ENCODE results near the gene JMJD6.
"Not testable (repeated sequence)": the region's sequence is repeated elsewhere in the genome, so short reads cannot be mapped to it uniquely, and the experiment has no call there.

The JMJD6 gene

DNA sequence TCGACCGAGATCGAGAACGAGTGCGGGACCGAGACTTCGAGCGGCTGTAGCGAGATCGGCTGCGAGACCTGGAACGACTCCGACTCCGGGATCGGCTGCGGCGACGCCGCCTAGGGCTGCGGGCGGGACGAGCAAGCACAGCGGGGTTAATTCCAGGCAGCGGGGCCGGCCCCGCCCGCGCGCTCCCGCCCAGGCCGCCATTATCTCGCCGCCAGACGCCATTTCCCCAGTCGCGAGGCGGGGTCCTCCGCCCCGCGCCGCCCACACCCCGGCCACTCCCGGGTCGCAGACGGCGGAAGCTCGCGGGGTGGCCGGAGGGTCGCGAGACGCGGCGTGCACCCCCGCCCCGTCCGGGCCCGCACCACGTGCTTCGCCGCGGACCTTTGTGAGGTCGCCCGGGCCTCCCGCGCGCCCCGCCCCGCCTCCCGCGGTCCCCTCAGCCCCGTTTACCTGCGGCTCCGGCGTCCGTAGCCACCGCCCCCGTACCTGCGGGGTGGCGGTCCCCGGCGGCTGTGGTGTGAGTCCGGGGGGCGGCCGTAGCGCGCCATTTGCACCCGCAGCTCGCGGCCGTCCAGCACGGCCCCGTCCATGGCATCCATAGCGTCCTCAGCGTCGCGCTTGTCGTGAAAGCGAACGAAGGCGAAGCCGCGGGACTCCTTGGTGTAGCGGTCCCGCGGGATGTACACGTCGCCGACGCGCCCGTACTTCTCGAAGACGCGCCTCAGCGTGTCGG lies 10.1 kb upstream of the JMJD6 start:
- DNase-seq (ENCODE audit: low spot score): peak; percentile 59

DNA sequence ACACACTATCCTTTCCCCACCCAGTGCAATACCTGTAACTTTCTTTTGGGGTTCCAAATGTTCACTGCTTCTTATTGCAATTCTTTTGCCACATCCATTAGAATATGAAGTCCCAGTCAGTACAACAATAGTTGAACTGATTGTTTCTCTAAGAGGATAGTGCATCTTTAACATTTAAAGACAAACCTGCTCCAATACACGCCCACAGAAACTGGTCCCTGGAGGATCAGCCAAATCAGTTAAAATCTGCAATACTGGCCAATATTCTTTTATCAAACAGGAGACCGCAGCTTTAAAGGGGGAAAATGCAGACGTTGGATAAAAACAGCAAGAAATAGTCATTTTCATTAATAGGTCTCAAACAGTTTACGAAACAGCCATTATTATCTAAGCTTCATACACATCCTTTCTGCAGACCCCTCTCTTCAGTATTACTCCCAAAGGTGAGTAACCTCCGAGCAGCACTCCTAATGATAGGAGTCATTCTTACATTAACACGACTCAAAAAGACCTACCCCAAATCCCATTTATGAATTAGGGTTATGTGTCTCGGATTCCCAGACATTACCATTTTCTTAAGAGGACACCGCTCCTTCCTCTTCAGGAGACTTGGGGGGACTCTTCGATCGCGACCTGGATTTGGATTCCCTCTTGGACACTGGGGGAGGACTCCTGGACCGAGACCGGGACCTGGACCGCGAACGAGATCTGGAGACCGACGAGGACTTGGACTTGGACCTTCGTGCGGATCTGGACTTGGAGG lies 9.4 kb upstream of the JMJD6 start:
- no peak for DNase-seq (ENCODE audit: low spot score)

DNA sequence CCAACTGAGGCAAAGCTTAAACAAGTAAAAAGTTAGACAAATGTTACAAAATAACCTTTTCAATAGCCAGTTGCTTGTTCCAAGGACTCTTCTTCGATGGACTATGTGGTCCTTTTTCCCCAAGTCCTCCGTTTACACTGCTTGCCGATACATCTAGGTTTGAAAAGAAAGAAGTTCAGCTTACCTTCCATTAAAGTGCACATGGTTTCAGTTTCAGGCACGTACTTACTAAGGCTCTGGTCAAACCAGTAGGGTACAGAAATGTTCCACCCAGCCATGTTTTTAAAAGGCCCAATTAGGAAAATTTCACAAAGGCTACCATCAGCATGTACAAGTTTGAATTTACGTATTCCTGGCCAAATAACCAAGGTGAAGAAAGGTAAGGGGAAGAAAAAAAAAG lies 8.6 kb upstream of the JMJD6 start:
- no peak for DNase-seq (ENCODE audit: low spot score)

DNA sequence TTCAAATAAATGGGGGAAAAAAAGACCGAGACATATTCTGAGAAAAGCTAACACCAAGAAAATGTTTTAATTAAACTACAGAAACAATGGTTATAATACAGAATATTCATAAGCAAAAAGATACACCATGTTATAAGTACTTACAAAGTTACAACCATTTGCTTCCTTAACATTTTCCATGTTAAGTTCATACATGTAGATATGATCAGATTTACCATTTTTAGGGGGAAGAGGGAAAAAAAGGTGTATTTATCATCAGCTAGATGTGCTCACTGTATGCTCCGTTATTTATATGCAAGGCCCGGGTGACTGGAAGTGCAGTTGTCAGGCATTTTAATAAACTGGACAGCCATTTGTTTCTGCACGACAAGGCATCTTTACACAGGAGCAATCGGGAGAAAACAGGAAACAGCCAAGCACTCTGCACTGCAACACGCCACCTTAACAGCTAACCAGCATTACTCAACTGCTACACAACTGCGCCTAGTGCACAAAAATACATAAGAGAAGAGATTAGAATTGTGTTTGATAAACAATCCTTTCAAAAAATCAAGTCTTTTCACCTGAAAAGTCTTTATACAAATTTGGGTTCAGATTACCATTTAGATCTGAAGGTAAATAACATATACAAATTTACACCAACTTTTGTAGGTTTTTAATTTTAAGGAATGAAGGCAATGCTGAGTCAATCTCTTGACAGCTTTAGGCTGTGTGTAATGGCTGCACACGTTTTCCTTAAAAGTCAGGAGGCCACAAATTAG lies 7.9 kb upstream of the JMJD6 start:
- no peak for DNase-seq (ENCODE audit: low spot score)

GRCh38 chr17:76733618-76733957 lies 7.2 kb upstream of the JMJD6 start:
- no peak for DNase-seq (ENCODE audit: low spot score)

- DNase-seq (ENCODE audit: low spot score): no peak
These were observed 6.6 kb upstream of the JMJD6 start for GRCh38 chr17:76732734-76733617.

DNA sequence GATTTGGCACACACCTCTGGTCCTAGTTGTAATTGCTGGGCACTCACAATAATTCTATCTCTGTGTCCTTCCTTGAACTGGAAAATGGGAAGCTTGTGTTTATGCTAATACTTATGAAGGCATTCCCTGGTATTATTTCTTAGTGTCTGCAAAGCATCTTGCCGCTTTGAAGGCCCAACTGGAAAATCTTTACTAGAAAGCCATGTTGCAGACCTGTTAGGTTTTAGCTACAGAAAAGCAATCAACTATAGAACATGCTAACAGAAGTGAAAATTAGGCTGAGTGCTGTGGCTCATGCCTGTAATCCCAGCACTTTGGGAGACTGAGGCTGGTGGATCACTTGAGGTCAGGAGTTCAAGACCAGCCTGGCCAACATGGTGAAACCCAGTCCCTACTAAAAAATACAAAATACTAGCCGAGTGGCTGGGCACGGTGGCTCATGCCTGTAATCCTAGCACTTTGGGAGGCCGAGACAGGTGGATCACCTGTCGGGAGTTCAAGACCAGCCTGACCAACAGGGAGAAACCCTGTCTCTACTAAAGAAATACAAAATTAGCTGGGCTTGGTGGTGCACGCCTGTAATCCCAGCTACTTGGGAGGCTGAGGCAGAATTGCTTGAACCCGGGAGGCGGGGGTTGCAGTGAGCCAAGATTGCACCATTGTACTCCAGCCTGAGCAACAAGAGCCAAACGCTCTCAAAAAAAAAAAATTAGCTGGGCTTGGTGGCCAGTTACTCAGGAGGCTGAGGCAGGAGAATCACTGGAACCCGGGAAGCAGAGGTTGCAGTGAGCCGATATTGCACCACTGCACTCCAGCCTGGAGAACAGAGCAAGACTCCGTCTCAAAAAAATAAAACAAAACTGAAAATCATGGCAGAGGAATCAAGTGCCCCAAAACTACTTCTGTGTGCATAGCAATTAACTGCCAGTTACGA lies 5.7 kb upstream of the JMJD6 start:
- not testable (repeated sequence) for DNase-seq (ENCODE audit: low spot score)

DNA sequence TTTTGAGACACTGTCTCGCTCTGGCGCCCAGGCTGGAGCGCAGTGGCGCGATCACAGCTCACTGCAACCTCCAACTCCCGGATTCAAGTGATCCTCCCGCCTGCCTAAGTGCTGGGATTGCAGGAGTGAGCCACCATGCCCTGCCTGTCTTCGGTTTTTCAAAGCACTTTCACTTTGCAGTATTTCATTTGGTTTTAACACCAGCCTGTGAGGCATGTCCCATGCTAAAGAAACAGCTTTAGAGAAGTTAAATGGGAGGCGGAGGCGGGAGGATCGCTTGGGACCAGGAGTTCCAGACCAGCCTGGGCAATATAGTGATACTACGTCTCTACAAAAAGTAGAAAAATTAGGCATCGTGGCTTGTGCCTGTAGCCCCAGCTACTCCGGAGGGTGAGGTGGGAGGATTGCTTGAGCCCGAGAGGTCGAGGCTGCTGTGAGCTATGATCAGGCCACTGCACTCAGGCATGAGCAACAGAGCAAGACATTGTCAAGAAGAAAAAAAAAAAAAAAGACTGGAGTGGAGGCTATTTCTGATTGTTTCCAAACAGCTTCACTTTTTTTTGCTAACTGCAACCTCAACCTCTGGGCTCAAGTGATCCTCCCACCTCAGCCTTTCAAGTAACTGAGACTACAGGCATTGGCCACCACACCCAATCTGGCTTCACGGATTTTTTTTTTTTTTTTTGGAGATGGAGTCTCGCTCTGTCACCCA lies 1.5 kb upstream of the JMJD6 start:
- DNase-seq (ENCODE audit: low spot score): no peak

DNA sequence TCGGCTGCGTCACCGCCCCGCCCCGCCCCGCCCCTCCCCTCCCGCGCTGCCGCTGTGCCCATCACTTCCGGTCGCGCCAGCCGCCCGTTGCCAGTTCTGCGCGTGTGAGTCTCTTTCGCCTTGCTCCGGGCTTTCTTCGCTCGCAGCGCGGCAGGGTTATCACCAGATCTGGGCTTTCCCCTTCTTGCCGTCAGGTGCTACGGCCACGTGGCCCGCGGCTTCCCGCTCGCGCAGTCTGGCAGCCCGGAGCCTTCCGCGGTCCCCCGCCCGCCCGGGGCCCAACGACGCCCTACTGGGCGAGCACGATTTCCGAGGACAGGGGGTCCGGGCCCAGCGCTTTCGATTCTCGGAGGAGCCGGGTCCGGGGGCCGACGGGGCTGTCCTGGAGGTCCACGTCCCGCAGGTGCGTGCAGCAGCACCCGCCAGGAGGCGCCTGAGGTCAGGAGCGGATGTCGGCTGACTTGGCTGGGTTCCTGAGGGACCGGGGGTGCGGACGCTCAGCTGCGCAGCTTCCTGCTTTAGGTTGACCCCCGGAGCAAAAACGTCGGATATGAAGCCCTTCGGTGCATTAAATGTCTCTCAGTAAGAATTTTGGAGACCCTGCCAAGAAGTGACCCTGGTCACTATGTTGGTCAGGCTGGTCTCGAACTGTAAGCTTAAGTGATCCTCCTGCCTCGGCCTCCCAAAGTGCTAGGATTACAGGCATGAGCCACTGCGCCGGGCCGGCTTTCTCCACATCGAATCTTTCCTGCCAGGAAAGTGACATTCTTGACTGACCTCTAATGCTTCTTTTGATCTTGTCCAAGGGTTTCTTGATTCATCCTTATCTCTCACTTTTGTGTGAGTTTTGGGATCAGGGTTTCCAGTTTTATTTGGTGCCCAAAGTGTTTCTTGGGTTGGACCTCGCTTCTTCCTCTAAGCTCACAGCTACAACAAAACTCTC lies 641 bp upstream of the JMJD6 start, which contains the start of gene METTL23:
Gene METTL23 (plus strand): TSS at position 64 of the 943 bp plus-strand sequence. CDS start 2,872 bp downstream, outside the sequence.
- peak; percentile 79 for DNase-seq (ENCODE audit: low spot score)

GRCh38 chr17:76725580-76726230 lies 701 bp downstream of the JMJD6 start:
- DNase-seq (ENCODE audit: low spot score): peak; percentile 63

GRCh38 chr17:76723812-76724211 lies 2.6 kb downstream of the JMJD6 start:
- no peak for DNase-seq (ENCODE audit: low spot score)

GRCh38 chr17:76722977-76723376 lies 3.4 kb downstream of the JMJD6 start:
- DNase-seq (ENCODE audit: low spot score): not testable (repeated sequence)

DNA sequence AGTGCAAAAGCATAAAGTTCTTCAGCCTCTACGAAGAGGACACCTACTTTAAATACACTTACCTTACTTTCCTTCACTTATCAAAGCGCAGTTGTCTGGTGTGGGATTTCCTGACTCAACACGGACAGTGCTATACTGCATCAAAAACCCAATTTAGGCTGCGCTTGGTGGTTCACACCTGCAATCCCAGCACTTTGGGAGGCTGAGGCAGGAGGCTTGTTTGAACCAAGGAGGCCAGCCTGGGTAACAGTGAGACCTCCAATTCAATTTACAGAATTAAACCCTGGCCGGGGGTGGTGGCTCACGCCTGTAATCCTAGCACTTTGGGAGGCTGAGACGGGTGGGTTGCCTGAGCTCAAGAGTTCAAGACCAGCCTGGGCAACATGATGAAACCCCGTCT lies 4.1 kb downstream of the JMJD6 start:
- no peak for DNase-seq (ENCODE audit: low spot score)

DNA sequence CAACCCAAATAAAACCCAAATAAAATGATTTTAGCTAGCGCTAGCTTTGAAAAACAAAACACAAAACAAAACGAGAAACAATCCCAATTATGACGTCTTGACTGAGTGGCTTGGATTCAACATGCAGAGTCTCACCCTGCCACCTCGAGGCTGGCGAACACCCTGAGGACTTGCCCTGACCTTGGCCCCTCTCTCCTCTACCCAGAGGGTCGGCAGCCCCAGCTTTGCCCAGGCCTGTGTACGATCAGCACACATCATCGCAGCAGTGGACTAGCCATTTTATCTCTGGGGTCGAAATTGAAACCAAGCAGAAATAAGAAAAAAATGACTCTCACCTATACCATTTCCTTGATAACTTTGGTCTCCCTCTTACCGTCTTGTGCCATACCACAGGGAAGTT lies 4.9 kb downstream of the JMJD6 start:
- DNase-seq (ENCODE audit: low spot score): no peak

DNA sequence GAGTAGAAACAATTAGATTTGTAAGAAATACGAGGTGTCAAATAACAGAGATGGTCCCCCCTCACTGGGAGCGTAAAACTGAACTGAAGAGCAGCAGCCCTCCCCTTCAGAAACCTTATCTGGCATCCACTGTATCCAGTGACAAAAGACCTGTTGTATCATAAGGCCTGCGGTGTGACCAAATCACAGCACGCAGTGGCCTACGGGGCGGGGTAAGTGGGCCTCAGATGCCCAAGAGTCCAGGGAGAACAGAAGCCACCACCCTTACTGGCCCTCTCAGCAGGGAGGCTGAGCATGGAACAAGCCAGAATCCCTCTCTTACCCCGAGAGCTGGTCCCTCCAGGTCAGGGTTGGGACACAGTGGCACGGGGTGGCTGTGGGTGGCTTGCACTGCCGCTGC lies 5.5 kb downstream of the JMJD6 start:
- DNase-seq (ENCODE audit: low spot score): no peak

DNA sequence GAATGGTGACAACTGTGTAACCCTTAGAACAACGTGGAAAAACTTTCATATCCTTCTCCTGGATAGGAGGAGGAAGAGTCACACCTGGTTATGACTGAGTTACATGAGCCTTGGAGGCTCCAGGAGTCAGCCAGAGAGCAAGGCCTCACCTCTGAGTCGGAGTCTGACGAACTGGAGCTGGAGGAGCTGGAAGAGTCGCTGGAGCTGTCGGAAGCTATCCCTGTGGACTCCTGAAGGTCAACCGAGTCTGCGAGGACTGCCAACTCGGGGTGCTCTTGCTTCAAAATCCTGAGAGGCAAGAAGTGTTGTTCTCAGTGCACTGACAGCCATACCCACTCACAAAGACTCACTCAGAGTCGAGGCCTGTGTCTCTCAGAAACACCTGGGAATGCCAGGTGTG lies 6.2 kb downstream of the JMJD6 start:
- no peak for DNase-seq (ENCODE audit: low spot score)

GRCh38 chr17:76718516-76718915 lies 7.9 kb downstream of the JMJD6 start:
- DNase-seq (ENCODE audit: low spot score): no peak

DNA sequence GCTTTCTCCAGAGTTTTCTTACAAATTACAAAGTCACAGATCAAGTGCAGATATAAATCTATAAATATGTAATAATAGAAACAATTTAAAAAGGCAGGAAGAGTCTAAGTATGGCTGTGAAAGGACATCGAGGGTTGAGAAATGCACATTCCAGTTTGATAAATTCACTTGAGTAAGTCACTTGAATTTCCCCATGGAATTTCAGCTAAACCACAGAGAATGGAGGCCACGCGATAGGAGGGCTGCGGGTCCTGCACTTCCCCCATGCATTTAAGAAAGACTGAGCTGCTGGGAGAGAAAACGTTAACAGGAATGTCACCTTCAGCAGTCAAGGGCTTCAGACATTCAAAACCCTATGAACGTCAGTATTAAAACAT lies 9.6 kb downstream of the JMJD6 start:
- DNase-seq (ENCODE audit: low spot score): no peak

Data from germinal center (tissue), 1 donor.